ENCODE results near the gene BRD7.

- no peak for TF ChIP-seq CTCF (IDR thresholded peaks at IDR 0.05)
- no peak for TF ChIP-seq POLR2A (IDR thresholded peaks at IDR 0.05)
Observed at GRCh38 chr16:50282955-50283631, 85.7 kb downstream of the BRD7 start.

Measured in sigmoid colon (tissue), 3 donors.